HCT116 (cell line): Measurements from ENCODE around the gene FRAS1. TPM values are rescaled to one million over a fixed set of nuclear protein-coding genes. Genes with fewer than 3 reads are reported as not detected.
"Not testable (repeated sequence)": the region's sequence is repeated elsewhere in the genome, so short reads cannot be mapped to it uniquely, and the experiment has no call there.

Experiments used
- ATAC-seq: fragments of 200-7000 bp; cut with Tn5 transposase; 2 replicates; pipeline ENCODE4 v1.9.1; 2020; ENCODE audit warnings: mild to moderate bottlenecking, moderate library complexity
- BruUV-seq: library from RNA; stranded (reverse); fragments of 400-500 nt; replicated peaks from 2 replicates; lab custom pipeline; 2021; lab: Mats Ljungman, UMichigan
- CTCF ChIA-PET: fragments of 300-600 bp; sonication (Branson Sonifier 250); formaldehyde crosslinking; loops from one replicate; lab custom pipeline; 2021; ENCODE audit warnings: antibody characterized with exemption; lab: Charles Lee
- POLR2A ChIA-PET: fragments of 300-600, 350-600 bp; sonication (Branson Sonifier 250); formaldehyde crosslinking; loops from one replicate; lab custom pipeline; 2021; ENCODE audit warnings: antibody characterized with exemption; lab: Charles Lee
- RAD21 ChIA-PET, 2 experiments: fragments of 300-600 bp; sonication (Branson Sonifier 250); formaldehyde crosslinking; loops; one replicate each; lab custom pipeline; 2023; ENCODE audit warnings: low total read pairs in 2 of 2; ENCODE audit not compliant: uncharacterized antibody in 2 of 2, unreplicated experiment in 2 of 2, low non-redundant PET in 1 of 2; lab: Charles Lee
- DNase-seq: peaks from one replicate; pipeline ENCODE4 v3.0.0-alpha.2; 2010; ENCODE audit warnings: low read depth, low spot score
- H2AFZ ChIP-seq: fragments of 200-600 bp; shearing (Covaris generic), sonication (generic); 2 replicates; pipeline ENCODE4 v1.6.1; 2017; ENCODE audit warnings: low read depth, mixed run types, mixed read lengths, antibody characterized with exemption, low read length; ENCODE audit not compliant: poor library complexity, severe bottlenecking
- H3K27ac ChIP-seq: 2 replicates; pipeline ENCODE4 v1.5.1; 2012; ENCODE audit warnings: low read depth, low read length
- H3K27me3 ChIP-seq: fragments of 200-600 bp; sonication (generic); 2 replicates; pipeline ENCODE4 v1.6.1; 2016; ENCODE audit warnings: mixed run types, low read length, mixed read lengths; ENCODE audit not compliant: insufficient read depth
- H3K36me3 ChIP-seq, 2 experiments: fragments of 200-500 bp in 1 of 2; fragments of 200-600 bp in 1 of 2; sonication (Bioruptor generic) in 1 of 2; sonication (generic) in 1 of 2; 2 replicates each; pipeline versions ENCODE4 v1.5.1 to v1.6.1; 2014 to 2016; ENCODE audit warnings: low read length in 2 of 2, inconsistent platforms in 1 of 2, mixed read lengths in 1 of 2, mixed run types in 1 of 2; ENCODE audit not compliant: insufficient read depth in 2 of 2, control insufficient read depth in 1 of 2
- H3K4me1 ChIP-seq, 2 experiments: fragments of 200-600 bp in 1 of 2; sonication (generic) in 1 of 2; 2 replicates each; pipeline versions ENCODE4 v1.5.1 to v1.6.1; 2012 to 2017; ENCODE audit warnings: low read length in 2 of 2, inconsistent platforms in 1 of 2, mild to moderate bottlenecking in 1 of 2, mixed read lengths in 1 of 2, mixed run types in 1 of 2, moderate library complexity in 1 of 2; ENCODE audit not compliant: insufficient read depth in 2 of 2, control insufficient read depth in 1 of 2
- H3K4me2 ChIP-seq: fragments of 200-600 bp; sonication (generic); 2 replicates; pipeline ENCODE4 v1.6.1; 2017; ENCODE audit warnings: mixed run types, low read length, mixed read lengths
- H3K4me3 ChIP-seq, 2 experiments: fragments of 200-600 bp in 1 of 2; sonication (generic) in 1 of 2; replicated peaks in 1 of 2; 2 replicates each; pipeline ENCODE4 v1.5.1; 2011 to 2016; ENCODE audit warnings: low read length in 2 of 2, control low read depth in 1 of 2, low read depth in 1 of 2, mild to moderate bottlenecking in 1 of 2, mixed read lengths in 1 of 2, mixed run types in 1 of 2
- H3K79me2 ChIP-seq: fragments of 200-600 bp; sonication (generic); 2 replicates; pipeline ENCODE4 v1.6.1; 2017; ENCODE audit warnings: mild to moderate bottlenecking, mixed run types, low read length, moderate library complexity, mixed read lengths; ENCODE audit not compliant: insufficient read depth
- H3K9ac ChIP-seq: fragments of 200-600 bp; sonication (generic); 2 replicates; pipeline ENCODE4 v1.6.1; 2016; ENCODE audit warnings: low read length, mixed read lengths
- H3K9me2 ChIP-seq: fragments of 200-600 bp; sonication (generic), shearing (Covaris generic); 2 replicates; pipeline ENCODE4 v1.6.1; 2017; ENCODE audit warnings: mixed run types, mild to moderate bottlenecking, moderate library complexity; ENCODE audit not compliant: insufficient read depth
- H3K9me3 ChIP-seq, 2 experiments: fragments of 200-500 bp in 1 of 2; fragments of 200-600 bp in 1 of 2; sonication (Bioruptor generic) in 1 of 2; sonication (generic) in 1 of 2; 2 replicates each; pipeline ENCODE4 v1.6.1; 2014 to 2017; ENCODE audit warnings: low read length in 2 of 2, mixed read lengths in 2 of 2, inconsistent platforms in 1 of 2, low read depth in 1 of 2, mild to moderate bottlenecking in 1 of 2, mixed run types in 1 of 2, moderate library complexity in 1 of 2; ENCODE audit not compliant: control insufficient read depth in 1 of 2, insufficient read depth in 1 of 2
- H4K20me1 ChIP-seq: fragments of 200-600 bp; sonication (generic), shearing (Covaris generic); 2 replicates; pipeline ENCODE4 v1.6.1; 2017; ENCODE audit warnings: mixed run types, mild to moderate bottlenecking, moderate library complexity; ENCODE audit not compliant: insufficient read depth
- CBX3 ChIP-seq: IDR thresholded peaks from 2 replicates; pipeline ENCODE4 v1.6.1; 2012; ENCODE audit warnings: low read depth
- CEBPB ChIP-seq: IDR thresholded peaks from 2 replicates; pipeline ENCODE4 v1.6.1; 2012; ENCODE audit warnings: low read depth
- EGR1 ChIP-seq: IDR thresholded peaks from 2 replicates; pipeline ENCODE4 v1.6.1; 2012; ENCODE audit warnings: low read depth
- ELF1 ChIP-seq: IDR thresholded peaks from 2 replicates; pipeline ENCODE4 v1.6.1; 2012; ENCODE audit warnings: low read depth, borderline replicate concordance
- POLR2A ChIP-seq: IDR thresholded peaks from 2 replicates; pipeline ENCODE4 v1.7.0; 2011; ENCODE audit warnings: borderline replicate concordance; ENCODE audit not compliant: insufficient read depth, insufficient read length; ENCODE audit errors: extremely low read depth
- POLR2AphosphoS5 ChIP-seq: IDR thresholded peaks from 2 replicates; pipeline ENCODE4 v1.6.1; 2011; ENCODE audit warnings: mild to moderate bottlenecking, low read depth, low read length, moderate library complexity
- RAD21 ChIP-seq: IDR thresholded peaks from 2 replicates; pipeline ENCODE4 v1.6.1; 2012; ENCODE audit warnings: low read depth, mild to moderate bottlenecking
- SRF ChIP-seq: IDR thresholded peaks from 2 replicates; pipeline ENCODE4 v1.6.1; 2012; ENCODE audit warnings: low read depth
- ZFX ChIP-seq: fragments of 450-650 bp; IDR thresholded peaks from 2 replicates; pipeline ENCODE4 v1.6.1; 2017
- intact Hi-C: fragments of 100-400 bp; cut with micrococcal nuclease; formaldehyde crosslinking; loops from 2 replicates; pipeline ENCODE4 v1.10.0; 2022
- total RNA-seq: library from RNA; stranded (reverse); gene quantifications from one replicate; pipeline ENCODE4 v1.2.1, GENCODE V29; 2021; ENCODE audit not compliant: unreplicated experiment
- TF ChIP-seq, protein P1 (sequence below): IDR thresholded peaks from 2 replicates; pipeline ENCODE4 v1.6.1; 2011; ENCODE audit warnings: mild to moderate bottlenecking, low read length, moderate library complexity; ENCODE audit not compliant: insufficient replicate concordance; ENCODE audit errors: extremely low read depth
- TF ChIP-seq, protein P2 (sequence below): IDR thresholded peaks from 2 replicates; pipeline ENCODE4 v1.6.1; 2012; ENCODE audit warnings: low read depth
- TF ChIP-seq, protein P3 (sequence below), 3 experiments: fragments of 200-600 bp in 1 of 3; sonication (generic) in 1 of 3; IDR thresholded peaks in 2 of 3; conservative IDR thresholded peaks in 1 of 3; 2 replicates each; pipeline ENCODE4 v1.5.1; 2012 to 2017; ENCODE audit warnings: low read depth in 2 of 3, low read length in 2 of 3, antibody characterized with exemption in 1 of 3, borderline replicate concordance in 1 of 3, control low read depth in 1 of 3, mild to moderate bottlenecking in 1 of 3, mixed read lengths in 1 of 3, mixed run types in 1 of 3, moderate library complexity in 1 of 3; ENCODE audit not compliant: insufficient read depth in 1 of 3

Gene FRAS1
- total RNA-seq, 1 experiment from 2014 or later: 33.5 TPM

DNA sequence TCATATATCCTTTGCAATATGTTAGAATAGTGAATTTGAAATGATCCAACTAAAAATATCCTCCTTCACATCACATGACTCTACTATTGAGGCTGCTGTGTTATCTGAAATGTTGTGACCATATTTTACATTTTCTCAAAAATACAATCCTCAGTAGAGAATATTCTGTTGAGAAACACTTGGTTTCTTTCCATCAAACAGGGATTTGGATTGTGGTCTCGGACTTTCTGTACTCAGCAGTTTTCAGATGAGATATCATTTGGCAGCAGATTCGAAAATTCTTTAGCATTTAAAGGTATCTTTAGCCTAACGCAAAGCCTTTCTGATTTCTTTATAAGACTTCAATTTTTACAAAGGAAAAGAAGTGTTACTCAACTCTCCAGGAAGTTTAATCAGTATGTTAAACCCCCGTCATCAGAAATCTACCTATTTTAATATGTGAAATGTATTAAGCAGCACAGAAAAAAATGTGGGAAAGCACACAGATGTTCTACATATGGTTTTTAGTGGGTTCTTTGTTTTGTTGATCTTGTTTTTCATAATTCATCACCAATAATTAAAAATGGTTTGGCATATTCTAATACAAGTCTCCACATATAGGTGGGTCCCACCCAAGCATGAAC lies 439.0 kb downstream of the FRAS1 start:
- no peaks in the 10 kb centered on the region for H3K4me1 ChIP-seq
- no peaks in the 10 kb centered on the region for H3K79me2 ChIP-seq
- DNase-seq: no peak
- intact Hi-C loops: no loop called here
- no peak overlapping the region for H3K27ac ChIP-seq
- ChIA-PET RAD21 (no interaction called here), POLR2A (no interaction called here), CTCF (no interaction called here)
- no peaks in the 10 kb centered on the region for H4K20me1 ChIP-seq
- no peaks in the 10 kb centered on the region for H3K9me2 ChIP-seq
- no peak overlapping the region for H3K4me3 ChIP-seq
- H3K27me3 ChIP-seq: no peaks in the 10 kb centered on the region
- BruUV-seq: no TSS peak
- H3K36me3 ChIP-seq: no peaks in the 10 kb centered on the region
- no peak overlapping the region for H3K4me2 ChIP-seq
- no peak overlapping the region for H3K9ac ChIP-seq
- no peaks in the 10 kb centered on the region for H3K9me3 ChIP-seq
- no peak for TF ChIP-seq CEBPB
- no peak for TF ChIP-seq ZFX
- no peak for TF ChIP-seq EGR1
- TF ChIP-seq, protein P1, sequence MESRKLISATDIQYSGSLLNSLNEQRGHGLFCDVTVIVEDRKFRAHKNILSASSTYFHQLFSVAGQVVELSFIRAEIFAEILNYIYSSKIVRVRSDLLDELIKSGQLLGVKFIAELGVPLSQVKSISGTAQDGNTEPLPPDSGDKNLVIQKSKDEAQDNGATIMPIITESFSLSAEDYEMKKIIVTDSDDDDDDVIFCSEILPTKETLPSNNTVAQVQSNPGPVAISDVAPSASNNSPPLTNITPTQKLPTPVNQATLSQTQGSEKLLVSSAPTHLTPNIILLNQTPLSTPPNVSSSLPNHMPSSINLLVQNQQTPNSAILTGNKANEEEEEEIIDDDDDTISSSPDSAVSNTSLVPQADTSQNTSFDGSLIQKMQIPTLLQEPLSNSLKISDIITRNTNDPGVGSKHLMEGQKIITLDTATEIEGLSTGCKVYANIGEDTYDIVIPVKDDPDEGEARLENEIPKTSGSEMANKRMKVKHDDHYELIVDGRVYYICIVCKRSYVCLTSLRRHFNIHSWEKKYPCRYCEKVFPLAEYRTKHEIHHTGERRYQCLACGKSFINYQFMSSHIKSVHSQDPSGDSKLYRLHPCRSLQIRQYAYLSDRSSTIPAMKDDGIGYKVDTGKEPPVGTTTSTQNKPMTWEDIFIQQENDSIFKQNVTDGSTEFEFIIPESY: no peak
- TF ChIP-seq, protein P2, sequence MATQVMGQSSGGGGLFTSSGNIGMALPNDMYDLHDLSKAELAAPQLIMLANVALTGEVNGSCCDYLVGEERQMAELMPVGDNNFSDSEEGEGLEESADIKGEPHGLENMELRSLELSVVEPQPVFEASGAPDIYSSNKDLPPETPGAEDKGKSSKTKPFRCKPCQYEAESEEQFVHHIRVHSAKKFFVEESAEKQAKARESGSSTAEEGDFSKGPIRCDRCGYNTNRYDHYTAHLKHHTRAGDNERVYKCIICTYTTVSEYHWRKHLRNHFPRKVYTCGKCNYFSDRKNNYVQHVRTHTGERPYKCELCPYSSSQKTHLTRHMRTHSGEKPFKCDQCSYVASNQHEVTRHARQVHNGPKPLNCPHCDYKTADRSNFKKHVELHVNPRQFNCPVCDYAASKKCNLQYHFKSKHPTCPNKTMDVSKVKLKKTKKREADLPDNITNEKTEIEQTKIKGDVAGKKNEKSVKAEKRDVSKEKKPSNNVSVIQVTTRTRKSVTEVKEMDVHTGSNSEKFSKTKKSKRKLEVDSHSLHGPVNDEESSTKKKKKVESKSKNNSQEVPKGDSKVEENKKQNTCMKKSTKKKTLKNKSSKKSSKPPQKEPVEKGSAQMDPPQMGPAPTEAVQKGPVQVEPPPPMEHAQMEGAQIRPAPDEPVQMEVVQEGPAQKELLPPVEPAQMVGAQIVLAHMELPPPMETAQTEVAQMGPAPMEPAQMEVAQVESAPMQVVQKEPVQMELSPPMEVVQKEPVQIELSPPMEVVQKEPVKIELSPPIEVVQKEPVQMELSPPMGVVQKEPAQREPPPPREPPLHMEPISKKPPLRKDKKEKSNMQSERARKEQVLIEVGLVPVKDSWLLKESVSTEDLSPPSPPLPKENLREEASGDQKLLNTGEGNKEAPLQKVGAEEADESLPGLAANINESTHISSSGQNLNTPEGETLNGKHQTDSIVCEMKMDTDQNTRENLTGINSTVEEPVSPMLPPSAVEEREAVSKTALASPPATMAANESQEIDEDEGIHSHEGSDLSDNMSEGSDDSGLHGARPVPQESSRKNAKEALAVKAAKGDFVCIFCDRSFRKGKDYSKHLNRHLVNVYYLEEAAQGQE: no peak
- TF ChIP-seq SRF: no peak
- TF ChIP-seq CBX3: no peak
- TF ChIP-seq ELF1: no peak
- TF ChIP-seq, protein P3, sequence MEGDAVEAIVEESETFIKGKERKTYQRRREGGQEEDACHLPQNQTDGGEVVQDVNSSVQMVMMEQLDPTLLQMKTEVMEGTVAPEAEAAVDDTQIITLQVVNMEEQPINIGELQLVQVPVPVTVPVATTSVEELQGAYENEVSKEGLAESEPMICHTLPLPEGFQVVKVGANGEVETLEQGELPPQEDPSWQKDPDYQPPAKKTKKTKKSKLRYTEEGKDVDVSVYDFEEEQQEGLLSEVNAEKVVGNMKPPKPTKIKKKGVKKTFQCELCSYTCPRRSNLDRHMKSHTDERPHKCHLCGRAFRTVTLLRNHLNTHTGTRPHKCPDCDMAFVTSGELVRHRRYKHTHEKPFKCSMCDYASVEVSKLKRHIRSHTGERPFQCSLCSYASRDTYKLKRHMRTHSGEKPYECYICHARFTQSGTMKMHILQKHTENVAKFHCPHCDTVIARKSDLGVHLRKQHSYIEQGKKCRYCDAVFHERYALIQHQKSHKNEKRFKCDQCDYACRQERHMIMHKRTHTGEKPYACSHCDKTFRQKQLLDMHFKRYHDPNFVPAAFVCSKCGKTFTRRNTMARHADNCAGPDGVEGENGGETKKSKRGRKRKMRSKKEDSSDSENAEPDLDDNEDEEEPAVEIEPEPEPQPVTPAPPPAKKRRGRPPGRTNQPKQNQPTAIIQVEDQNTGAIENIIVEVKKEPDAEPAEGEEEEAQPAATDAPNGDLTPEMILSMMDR (IDR thresholded peaks at IDR 0.05 in 2 of 3, conservative IDR thresholded peaks at IDR 0.05 in 1 of 3; ENCODE audit: borderline replicate concordance in 1 of 3, insufficient read depth in 1 of 3, low read depth in 2 of 3, low read length in 2 of 3): no peak
- no peak for TF ChIP-seq POLR2A
- TF ChIP-seq POLR2AphosphoS5: no peak
- TF ChIP-seq RAD21: no peak
- H2AFZ ChIP-seq: no peak overlapping the region
- no peak for ATAC-seq

GRCh38 chr4:78506260-78506659 lies 449.1 kb downstream of the FRAS1 start:
- H3K27ac ChIP-seq, H4K20me1 ChIP-seq, H3K79me2 ChIP-seq, CTCF ChIA-PET, POLR2A ChIA-PET, H2AFZ ChIP-seq, H3K4me1 ChIP-seq, H3K9me2 ChIP-seq, H3K9me3 ChIP-seq, H3K36me3 ChIP-seq, H3K27me3 ChIP-seq, H3K4me3 ChIP-seq, intact Hi-C loops, DNase-seq, H3K9ac ChIP-seq, H3K4me2 ChIP-seq, ATAC-seq, BruUV-seq, RAD21 ChIA-PET: not testable (repeated sequence)
